Measurements from ENCODE around the gene CMTM6. TPM values are rescaled to one million over a fixed set of nuclear protein-coding genes. Genes with fewer than 3 reads are reported as not detected.

CMTM6 gene
- total and polyA plus RNA-seq, 2 of the 13 experiments (the other 11 are each of a cell fraction or from before 2014, with no cell fraction given), result 25.6 to 55.7 TPM

DNA sequence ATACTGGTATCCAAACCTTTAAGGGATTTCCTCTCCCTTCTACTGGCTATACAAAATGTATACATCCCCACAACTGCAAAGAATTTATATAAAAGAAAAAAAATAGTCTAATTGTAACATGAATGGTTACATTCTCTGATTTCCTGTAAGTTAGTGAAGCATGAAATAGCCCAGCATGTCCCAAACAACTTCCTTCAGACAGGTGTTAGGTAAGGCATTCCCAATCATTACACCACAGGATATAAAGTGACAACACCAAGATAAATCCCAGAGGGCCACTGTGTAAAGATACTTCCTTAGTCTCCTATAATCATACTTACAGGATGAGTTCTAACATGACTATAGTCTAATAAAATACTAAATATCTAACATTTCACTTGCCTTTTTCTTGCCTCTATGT, 7.6 kb downstream of the CMTM6 start:
- in situ Hi-C loops (cut with HindIII; ENCODE audit: extremely low pct_ligation_motif_present, low pct_unique_long_range_greater_than_20kb) (no loop called here), intact Hi-C loops (cut with micrococcal nuclease; ENCODE audit: unreplicated experiment) (no loop called here)
- Histone ChIP-seq H3K36me3 (replicated peaks in 1 of 2; ENCODE audit: control insufficient read depth in 1 of 2, insufficient read depth in 2 of 2, low read length in 2 of 2) (no peaks in the 10 kb centered on the region), H3K27me3 (ENCODE audit: control insufficient read depth in 1 of 2, insufficient read depth in 2 of 2, low read length in 2 of 2) (no peaks in the 10 kb centered on the region), H3K9ac (ENCODE audit: insufficient read depth, low read depth, low read length) (no peak overlapping the region), H3K9me3 (ENCODE audit: low read length) (no peaks in the 10 kb centered on the region), H2AFZ (ENCODE audit: low read length) (no peak overlapping the region), H3K4me1 (ENCODE audit: insufficient read depth, low read length) (peaks cover 44% of the 10 kb centered on the region), H3K79me2 (ENCODE audit: insufficient read depth, low read length) (peaks cover 30% of the 10 kb centered on the region), H3K4me3 (replicated peaks in 1 of 3; ENCODE audit: insufficient read depth in 1 of 3, low read depth in 2 of 3, low read length in 3 of 3) (no peak overlapping the region), H4K20me1 (ENCODE audit: insufficient read depth, low read length) (no peaks in the 10 kb centered on the region), H3K27ac (ENCODE audit: extremely low read length, insufficient read depth, low read length) (no peak overlapping the region), H3K4me2 (ENCODE audit: low read depth, low read length) (no peak overlapping the region)
- DNase-seq (ENCODE audit: low spot score), result no peak
- no TSS peak for BruUV-seq (replicated peaks)
- no peak for ATAC-seq
- TF ChIP-seq ZNF431 (CRISPR knock-in tag; IDR thresholded peaks at IDR 0.05; ENCODE audit: borderline replicate concordance, low read depth), result no peak
- TF ChIP-seq SNAI1 (CRISPR knock-in tag; IDR thresholded peaks at IDR 0.05; ENCODE audit: borderline replicate concordance), result no peak
- TF ChIP-seq KLF9 (CRISPR knock-in tag; IDR thresholded peaks at IDR 0.05; ENCODE audit: low read depth), result no peak
- no peak for TF ChIP-seq TCF7L2 (IDR thresholded peaks at IDR 0.05; ENCODE audit: low read depth, low read length)
- no peak for TF ChIP-seq TBX2 (CRISPR knock-in tag; IDR thresholded peaks at IDR 0.05; ENCODE audit: borderline replicate concordance)
- ChIA-PET CTCF (ENCODE audit: low intra/inter-chr PET ratio, low total read pairs) (no interaction called here), POLR2A (no interaction called here)
- no peak for FAIRE-seq

DNA sequence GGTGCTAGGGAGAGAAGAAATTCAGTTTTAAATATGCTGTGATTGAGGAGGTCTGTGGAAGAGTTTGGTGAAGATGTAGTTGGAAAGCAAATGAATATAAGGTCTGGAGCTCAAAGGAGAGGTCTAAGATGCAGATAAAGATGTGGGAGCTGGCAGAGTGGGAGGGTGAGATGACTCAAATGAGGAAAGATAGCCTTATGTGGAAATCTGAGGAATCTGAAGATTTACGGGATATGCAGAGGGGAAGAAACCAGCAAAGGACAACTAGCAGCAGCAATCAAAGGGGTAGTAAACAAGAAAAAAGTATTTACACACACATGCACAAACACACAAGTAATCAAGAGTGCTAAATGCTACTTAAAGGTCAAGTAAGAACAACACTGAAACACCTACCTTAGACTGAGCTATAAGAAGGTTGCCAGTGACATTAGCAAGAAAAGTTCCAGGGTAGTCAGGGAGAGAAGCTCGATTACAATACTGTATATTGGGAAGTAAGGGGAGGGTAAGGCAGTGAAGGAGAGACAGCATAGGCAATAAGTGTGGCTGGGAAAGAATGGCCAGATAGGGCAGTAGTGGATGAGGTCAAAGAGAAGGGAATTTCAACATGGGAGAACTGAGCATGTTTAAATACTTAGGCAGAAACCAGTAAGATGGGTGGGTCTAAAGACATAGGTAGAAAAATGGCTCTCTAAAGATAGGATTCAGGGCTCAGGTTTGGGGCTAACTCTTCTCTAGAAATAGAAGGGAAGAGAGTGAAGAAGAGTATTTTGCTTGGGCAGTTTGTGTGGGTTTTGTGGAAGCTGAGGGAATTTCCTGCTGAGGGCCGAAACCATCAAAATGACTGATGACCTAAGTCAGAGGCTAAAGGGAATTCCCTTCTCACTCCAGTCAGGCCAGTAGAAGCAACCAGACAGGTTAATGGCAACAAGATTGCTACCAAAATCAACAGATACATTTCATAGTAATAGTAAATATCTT, 8.9 kb downstream of the CMTM6 start:
- intact Hi-C loops (cut with micrococcal nuclease; ENCODE audit: unreplicated experiment), result no loop called here
- H3K9me3 ChIP-seq (ENCODE audit: low read length), result no peaks in the 10 kb centered on the region
- CTCF ChIA-PET (ENCODE audit: low intra/inter-chr PET ratio, low total read pairs), result no interaction called here

More for the DNA sequence above, 8.9 kb downstream of the CMTM6 start:
- Histone ChIP-seq H3K4me1 (ENCODE audit: insufficient read depth, low read length) (peaks cover 32% of the 10 kb centered on the region), H2AFZ (ENCODE audit: low read length) (no peak overlapping the region), H3K9ac (ENCODE audit: insufficient read depth, low read depth, low read length) (no peak overlapping the region), H3K36me3 (replicated peaks in 1 of 2; ENCODE audit: control insufficient read depth in 1 of 2, insufficient read depth in 2 of 2, low read length in 2 of 2) (no peaks in the 10 kb centered on the region), H3K4me2 (ENCODE audit: low read depth, low read length) (no peak overlapping the region), H3K27me3 (ENCODE audit: control insufficient read depth in 1 of 2, insufficient read depth in 2 of 2, low read length in 2 of 2) (no peaks in the 10 kb centered on the region), H3K27ac (ENCODE audit: extremely low read length, insufficient read depth, low read length) (no peak overlapping the region), H3K79me2 (ENCODE audit: insufficient read depth, low read length) (peaks cover 20% of the 10 kb centered on the region), H4K20me1 (ENCODE audit: insufficient read depth, low read length) (no peaks in the 10 kb centered on the region), H3K4me3 (replicated peaks in 1 of 3; ENCODE audit: insufficient read depth in 1 of 3, low read depth in 2 of 3, low read length in 3 of 3) (no peak overlapping the region)
- no peak for TF ChIP-seq ZNF331 (CRISPR knock-in tag; IDR thresholded peaks at IDR 0.05)
- TF ChIP-seq IRF2 (CRISPR knock-in tag; IDR thresholded peaks at IDR 0.05), result no peak
- TF ChIP-seq, protein P1, sequence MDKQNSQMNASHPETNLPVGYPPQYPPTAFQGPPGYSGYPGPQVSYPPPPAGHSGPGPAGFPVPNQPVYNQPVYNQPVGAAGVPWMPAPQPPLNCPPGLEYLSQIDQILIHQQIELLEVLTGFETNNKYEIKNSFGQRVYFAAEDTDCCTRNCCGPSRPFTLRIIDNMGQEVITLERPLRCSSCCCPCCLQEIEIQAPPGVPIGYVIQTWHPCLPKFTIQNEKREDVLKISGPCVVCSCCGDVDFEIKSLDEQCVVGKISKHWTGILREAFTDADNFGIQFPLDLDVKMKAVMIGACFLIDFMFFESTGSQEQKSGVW (CRISPR knock-in tag; IDR thresholded peaks at IDR 0.05; ENCODE audit: borderline replicate concordance), result no peak
- TF ChIP-seq HNRNPL (IDR thresholded peaks at IDR 0.05; ENCODE audit: low read depth, low read length), result no peak
- TF ChIP-seq TP53 (CRISPR knock-in tag; conservative IDR thresholded peaks at IDR 0.05), result no peak
- BruUV-seq (replicated peaks), result no TSS peak
- WGBS (ENCODE audit: low lambda C conversion rate), result 95% methylated on average over 3 of the region's 3 CpGs
- ATAC-seq (no peak), DNase-seq (ENCODE audit: low spot score) (no peak), FAIRE-seq (no peak)
- POLR2A ChIA-PET, result no interaction called here
- in situ Hi-C loops (cut with HindIII; ENCODE audit: extremely low pct_ligation_motif_present, low pct_unique_long_range_greater_than_20kb), result no loop called here
